NCI-H187 treated with DMSO at 0.1 percent for 48 hours (cell line): Measurements from ENCODE around the gene PTRHD1.
A peak's percentile ranks its signal among the peaks of the same experiment; 100 is the strongest.
"Not testable (repeated sequence)": the region's sequence is repeated elsewhere in the genome, so short reads cannot be mapped to it uniquely, and the experiment has no call there.

Experiments used
- DNase-seq: peaks from one replicate; lab custom pipeline; 2025; lab: John Stamatoyannopoulos, UW

PTRHD1 gene

GRCh38 chr2:24809316-24810007 is 16.3 kb upstream of the PTRHD1 start:
- DNase-seq = no peak

DNA sequence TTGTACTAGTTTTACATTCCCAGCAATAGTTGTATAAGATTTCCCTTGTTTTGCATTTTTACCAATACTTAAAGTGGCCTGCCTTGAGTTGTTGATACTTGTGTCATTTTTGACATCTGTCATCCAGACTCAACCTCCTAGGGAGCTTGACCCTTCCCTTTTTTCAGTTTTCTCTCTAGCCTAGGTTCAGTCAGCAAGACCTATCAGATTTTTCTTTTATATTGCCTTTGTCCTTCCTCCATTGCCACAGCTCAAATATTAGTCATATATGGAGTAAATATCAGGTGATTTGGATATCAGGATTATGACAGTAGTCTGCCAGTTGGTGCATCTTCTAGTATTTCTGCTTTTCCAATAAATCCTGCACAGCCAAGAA is 13.5 kb upstream of the PTRHD1 start:
- no peak for DNase-seq

- DNase-seq = not testable (repeated sequence)
These were observed 12.8 kb upstream of the PTRHD1 start for GRCh38 chr2:24805811-24806660.

DNA sequence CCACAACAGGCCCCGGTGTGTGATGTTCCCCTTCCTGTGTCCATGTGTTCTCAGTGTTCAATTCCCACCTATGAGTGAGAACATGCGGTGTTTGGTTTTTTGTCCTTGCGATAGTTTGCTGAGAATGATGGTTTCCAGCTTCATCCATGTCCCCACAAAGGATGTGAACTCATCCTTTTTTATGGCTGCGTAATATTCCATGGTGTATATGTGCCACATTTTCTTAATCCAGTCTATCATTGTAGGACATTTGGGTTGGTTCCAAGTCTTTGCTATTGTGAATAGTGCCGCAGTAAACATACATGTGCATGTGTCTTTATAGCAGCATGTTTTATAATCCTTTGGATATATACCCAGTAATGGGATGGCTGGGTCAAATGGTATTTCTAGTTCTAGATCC is 7.3 kb upstream of the PTRHD1 start:
- not testable (repeated sequence) for DNase-seq

DNA sequence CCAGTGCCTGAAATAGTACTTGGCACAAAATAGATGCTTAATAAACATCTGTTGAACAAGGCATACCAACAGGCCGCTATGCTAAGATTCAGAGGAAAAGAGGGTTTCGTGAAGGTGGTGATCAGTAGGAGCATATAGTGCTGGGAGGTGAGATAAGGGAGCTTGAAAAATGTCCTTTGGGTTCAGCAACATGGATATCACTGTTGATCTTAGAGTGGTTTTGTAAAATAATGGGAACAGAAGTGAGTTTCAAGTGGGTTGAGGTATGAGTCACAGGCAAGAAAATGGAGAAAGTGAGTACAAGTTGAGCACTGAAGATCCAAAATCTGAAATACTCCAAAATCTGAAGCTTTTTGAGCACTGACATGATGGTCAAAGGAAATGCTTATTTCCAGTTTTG is 4.5 kb upstream of the PTRHD1 start:
- no peak for DNase-seq

DNA sequence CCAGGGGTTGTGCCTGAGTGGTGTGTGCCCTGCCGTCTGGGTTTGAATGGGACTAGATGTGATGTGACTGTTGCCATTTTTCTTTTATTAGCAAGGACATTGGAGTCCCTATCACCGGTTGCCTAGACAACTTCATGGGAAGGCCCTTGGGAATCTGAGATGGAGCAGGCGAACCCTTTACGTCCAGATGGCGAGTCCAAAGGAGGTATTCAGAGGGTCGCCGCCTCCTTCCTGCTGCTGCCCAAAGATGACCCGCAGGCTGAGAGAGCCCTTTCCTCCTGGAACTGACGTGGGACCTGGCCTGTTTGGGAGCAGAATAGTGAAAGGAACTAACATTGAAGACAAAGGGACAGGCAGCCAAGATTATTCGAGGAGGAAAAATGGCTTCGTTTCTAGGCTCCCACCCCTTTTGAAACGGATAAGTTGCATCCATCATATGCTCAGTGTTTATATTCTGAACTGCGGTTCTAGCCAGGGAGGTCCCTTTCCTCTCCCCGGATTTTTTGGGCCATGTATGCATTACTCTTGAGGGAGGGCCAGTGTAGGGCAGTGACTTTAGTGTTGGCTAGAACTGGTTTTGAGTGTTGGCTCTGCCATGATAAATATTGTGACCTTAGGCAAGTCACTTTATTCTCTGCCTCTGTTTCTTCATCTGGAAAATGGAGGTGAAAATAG is 707 bp upstream of the PTRHD1 start:
- no peak for DNase-seq

DNA sequence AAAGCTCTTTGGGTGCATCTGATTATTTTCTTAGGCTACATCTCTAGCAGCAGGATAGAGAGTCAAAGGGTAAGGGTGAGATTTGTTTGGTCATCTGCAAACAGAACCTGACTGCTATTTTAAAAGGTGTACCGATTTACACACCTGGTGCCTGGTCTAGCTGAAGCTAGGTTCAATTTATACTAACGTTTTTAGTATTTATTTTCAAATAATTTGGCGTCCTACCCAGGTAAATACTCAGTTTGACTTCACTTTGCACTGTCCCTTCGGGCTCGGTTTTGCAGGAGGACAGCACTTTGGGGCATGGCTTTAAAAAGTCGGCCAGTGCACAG is 683 bp downstream of the PTRHD1 start:
- DNase-seq = no peak

DNA sequence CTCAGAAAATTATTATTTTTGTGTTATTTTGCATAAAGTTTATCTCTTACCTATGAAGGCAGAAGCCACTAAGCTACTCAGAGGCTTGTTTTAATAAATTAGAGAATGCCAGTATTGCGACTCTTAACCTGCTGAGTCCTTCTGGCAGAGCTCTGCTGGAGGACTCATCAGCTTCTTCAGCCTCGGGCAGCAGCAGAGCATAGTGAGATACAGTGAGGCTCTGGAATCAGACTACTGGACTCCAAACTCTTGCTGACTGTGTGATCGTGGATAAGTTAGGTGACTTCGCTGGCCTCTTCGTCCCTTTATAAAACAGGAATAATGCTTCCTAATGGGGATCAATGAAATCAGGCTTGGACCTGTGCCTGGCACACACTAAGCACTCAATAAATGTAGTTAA is 1.7 kb downstream of the PTRHD1 start:
- no peak for DNase-seq

- no peak for DNase-seq
These were observed 4.4 kb downstream of the PTRHD1 start for GRCh38 chr2:24788816-24789215.

- DNase-seq = no peak
These were observed 5.7 kb downstream of the PTRHD1 start for GRCh38 chr2:24787532-24787931.

DNA sequence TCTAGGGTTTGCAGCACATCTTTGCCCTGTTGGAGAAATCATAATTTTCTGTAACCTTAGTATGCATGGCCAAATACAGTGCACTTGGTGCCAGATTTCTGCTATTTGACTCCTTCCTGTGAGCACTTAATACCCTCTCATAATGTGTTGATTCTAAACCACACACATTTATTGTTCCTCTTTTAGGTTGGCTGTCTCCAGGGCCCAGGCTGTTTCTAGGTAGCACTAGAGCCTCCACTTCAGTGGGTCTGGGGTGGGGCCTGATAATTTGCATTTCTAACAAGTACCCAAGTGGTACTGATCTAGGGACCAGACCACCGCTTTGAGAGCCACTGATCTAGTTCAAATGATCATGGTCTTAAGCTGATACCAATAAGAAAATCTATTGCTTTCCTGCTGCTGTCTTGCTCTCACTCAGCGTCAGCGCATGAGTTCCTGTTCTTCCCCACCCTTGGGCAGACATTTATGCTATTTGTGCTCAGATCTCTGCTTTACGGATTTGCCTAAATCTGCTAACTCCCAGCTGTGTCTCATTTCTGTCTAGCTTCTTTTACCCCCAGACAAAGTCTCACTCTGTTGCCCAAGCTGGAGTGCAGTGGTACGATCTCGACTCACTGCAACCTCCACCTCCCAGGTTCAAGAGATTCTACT is 7.4 kb downstream of the PTRHD1 start:
- peak; percentile 82 for DNase-seq

GRCh38 chr2:24783641-24784040 is 9.6 kb downstream of the PTRHD1 start:
- no peak for DNase-seq

GRCh38 chr2:24779116-24779515 is 14.1 kb downstream of the PTRHD1 start:
- DNase-seq = no peak

DNA sequence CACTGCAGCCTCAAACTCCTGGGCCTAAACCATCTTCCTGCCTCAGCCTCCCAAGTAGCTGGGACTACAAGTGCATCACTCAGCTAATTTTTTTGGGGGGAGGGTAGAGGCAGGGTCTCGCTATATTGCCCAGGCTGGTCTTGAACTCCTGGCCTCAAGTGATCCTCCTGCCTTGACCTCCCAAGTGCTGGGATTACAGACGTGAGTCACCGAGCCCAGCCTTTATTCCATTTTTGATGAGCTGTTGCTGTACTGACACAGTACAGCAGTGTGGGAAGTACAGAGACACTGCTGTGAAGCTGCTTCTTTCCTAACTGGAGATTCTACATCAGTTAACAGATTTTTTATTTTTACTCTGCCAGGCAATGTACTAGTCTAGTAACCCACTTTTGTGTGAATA is 18.8 kb downstream of the PTRHD1 start:
- DNase-seq = no peak

DNA sequence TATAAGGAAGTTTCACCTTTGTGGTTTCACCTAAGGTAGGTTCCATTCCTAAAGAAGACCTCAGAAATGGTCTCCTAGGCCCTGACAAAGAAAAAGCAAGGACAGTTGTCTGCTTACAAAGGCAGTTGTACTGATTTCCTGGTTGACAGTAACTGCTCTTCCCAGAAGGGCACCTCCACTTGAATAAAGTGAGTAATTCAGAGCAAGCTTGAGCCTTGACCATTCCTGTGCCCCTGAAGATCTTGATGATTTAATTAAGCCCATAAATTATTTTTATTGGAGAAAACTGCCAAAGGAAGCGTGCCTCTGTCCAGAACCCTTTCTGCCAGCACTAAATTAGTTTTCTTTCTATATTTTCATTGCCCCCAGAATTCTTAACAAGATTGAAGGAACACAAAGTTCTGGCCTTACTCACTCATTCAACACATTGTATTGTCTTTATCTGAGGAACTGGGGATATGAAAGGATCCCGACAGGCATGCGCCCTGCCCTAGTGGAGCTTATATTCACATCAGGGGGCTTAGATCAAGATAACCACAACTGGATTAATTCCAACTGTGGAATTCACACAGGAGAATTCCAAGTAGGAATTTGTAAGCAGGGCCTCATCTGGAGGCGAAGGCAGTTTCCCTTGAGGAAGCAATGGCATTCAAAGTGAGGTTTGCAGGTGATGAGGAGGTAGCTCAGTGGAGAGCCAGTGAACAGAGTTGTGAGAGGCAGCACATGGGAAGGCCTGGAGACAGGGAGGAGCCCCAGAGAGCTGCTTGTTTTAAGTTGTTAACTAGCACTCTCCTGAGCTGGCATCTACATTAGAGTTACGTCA is 21.2 kb downstream of the PTRHD1 start:
- no peak for DNase-seq

DNA sequence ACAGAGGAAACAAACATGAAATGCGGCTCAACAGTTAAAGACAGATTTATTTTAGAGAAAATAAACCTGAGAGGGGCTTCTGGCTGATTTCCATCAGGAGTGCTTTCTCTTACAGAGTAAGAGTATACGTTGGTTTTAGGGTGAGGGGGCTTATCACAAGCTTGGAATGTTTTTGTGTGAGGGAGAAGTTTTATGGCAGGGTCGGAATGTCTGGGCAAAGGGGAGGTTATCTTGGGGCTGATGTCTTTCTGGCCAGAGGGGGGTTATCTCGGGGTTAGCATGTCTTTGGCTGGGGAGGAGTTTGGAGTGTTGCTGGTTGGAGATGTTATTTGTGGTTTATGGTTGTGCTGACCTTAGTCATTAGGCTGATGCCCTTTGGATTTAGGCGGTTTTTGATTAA is 22.1 kb downstream of the PTRHD1 start:
- no peak for DNase-seq

GRCh38 chr2:24768601-24769000 is 24.6 kb downstream of the PTRHD1 start:
- no peak for DNase-seq

DNA sequence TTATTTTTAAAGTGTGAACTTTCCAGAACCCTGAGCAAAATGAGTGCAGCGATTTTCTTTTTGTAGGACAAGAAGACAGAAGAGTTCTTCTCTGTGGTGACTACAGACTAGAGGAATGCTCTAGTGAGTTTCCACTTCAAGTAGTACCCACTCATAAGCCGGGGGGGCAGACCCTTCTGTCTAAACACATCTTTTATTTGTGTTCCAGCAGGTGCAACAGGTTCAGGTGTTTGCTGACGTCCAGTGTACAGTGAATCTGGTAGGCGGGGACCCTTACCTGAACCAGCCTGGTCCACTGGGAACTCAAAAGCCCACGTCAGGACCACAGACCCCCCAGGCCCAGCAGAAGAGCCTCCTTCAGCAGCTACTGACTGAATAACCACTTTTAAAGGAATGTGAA is 25.2 kb downstream of the PTRHD1 start:
- DNase-seq = no peak

GRCh38 chr2:24766609-24767008 is 26.6 kb downstream of the PTRHD1 start:
- no peak for DNase-seq

DNA sequence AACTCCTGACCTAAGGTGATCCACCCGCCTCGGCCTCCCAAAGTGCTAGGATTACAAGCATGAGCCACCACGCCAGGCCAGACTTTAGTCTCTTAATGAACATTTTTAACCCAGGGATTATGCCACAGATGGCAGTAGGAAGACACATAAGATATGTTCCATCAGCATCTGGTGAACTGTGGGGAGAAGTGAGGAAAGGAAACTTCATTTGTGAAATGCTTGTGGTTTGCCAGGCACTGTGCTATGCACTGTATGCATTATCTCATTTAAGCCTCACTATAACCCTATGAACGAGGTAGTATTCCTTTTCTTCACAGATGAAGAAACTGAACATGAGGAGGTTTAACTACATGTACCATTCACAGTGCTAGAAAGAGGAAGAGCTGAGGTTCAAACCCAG is 29.3 kb downstream of the PTRHD1 start:
- DNase-seq = no peak

- no peak for DNase-seq
These were observed 30.7 kb downstream of the PTRHD1 start for GRCh38 chr2:24762518-24762917.

- DNase-seq = no peak
These were observed 31.3 kb downstream of the PTRHD1 start for GRCh38 chr2:24761866-24762265.
